HS-27A (cell line): ENCODE results near the gene SOX6.
"Not testable (repeated sequence)": the region's sequence is repeated elsewhere in the genome, so short reads cannot be mapped to it uniquely, and the experiment has no call there.

Source experiments
- DNase-seq: peaks from one replicate; pipeline ENCODE4 v3.0.0-alpha.2; 2012; ENCODE audit warnings: low read depth, missing footprints

SOX6 gene

DNA sequence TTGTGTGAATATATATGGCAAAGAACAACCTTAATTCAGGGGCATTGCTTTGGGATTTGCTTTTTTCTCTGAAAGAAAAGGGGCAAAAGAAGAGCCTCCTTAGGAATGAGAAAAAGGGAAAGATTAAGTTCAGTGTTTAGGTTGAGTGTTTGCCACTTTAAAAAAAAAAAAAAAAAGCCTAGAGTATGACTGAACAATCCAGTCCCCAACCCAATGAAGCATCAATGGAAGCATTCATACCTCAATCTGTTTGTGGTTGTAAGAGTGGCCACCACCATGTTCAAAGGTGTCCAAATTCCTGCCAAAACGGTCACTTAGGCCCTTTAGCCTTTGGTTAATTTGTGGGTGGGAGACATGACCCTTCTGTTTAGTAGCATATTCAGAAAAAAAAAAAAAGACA, 260.6 kb downstream of the SOX6 start:
- DNase-seq: peak; percentile 15

DNA sequence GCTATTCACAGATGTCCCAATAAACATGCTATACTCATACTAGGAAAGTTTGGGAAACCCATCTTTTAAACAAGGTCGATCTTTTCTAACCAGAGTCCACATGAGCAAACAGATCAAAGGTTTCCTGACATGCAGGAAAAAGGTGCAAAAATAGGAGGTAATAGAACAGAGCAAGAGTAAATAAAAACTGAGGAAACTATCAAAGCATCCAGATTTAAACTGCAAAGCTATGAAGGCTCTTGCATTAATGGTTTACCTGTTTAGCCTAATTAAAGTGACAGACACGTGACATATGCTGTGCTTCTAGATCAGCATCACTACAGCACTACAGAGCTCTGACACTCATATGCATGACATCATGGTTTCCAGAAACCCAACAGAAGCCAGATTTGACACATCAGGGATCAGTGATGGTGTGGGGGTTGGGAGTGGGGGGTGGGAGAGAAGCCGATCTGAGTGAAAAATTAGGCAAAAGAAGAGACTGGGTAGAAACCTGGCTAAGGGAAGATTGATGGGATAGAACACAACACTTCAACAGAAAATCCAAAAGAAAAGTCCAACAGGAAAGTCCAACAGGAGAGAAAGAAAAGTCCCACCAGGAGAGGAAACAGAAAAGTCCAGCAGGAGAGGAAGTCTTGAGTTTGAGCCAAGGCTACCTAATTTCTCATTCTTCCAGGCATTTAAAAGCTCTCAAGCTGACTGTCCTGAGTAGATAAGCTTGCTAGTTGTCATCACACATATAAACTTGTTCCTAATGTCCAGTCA, 262.3 kb downstream of the SOX6 start:
- no peak for DNase-seq

DNA sequence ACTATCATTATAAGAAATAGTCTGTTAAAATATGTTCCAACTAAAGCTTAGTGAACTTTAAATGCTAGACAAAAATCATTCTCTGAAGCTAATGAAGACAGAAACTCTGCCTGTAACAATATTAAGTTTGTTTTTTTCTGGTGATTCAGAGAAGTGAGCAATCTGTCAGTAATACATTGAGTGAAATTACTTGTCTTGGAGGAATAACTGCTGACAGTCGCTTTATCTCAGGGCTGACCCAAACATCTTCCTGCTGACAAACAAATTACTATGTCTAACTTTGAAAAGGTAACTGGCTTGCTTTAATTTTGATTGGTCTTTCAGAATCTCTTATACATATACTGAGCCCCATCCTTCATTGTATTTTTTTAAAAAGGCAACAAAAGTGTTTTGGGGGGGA, 264.5 kb downstream of the SOX6 start:
- DNase-seq: no peak

DNA sequence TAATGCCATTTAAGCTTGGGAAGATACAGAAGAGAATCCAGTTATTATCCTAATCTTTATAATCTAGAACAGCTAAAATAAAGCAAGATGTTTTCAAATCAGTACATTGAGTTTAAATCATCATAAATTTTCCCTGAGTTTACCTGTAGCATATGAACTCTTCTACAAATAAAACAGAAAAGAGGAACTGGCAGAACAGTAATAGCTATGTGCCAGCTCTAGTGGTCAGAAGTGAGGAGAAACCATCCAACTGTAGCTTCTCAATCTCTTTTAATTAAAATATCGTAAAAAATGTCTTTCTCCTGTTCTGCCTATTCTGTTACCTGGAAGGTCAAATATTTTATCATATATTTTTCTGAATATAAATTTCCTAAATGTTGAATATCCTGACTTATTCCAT, 266.9 kb downstream of the SOX6 start:
- no peak for DNase-seq

DNA sequence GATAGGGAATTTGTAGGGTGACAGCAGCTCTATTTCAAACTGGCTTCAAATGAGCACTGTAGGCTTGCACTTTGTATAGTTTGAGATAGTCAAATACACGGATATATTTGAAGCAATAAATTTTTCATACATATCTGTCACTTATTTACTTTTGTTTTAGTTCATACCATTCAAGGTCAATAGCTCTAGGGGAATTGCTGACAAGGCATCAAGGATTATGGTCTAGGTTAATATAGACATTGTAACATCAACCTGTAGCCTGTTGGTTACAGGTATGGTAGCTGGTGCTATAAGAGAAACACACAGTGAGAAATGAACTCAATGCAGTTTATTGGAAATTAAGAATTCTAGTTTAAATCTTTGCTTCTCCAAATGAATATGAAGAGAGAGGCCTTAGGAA, 267.6 kb downstream of the SOX6 start:
- no peak for DNase-seq

DNA sequence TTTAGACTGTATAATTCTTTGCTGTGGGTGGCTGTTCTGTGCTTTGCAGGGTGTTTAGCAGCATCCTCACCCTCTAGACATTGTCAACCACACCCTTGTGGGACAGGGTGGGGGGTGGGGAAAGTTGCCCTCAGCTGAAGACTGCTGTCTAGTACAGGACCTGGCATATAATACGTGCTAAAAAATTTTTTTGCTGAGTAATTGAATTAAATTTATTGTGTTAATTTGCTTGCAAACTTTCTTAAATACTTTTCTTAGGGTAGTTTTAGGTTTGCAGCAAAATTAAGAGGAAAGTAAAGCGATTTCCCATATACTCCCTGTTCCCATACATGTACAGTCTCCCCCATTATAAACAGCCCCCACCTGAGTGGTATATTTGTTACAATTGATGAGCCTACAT, 268.5 kb downstream of the SOX6 start:
- no peak for DNase-seq

DNA sequence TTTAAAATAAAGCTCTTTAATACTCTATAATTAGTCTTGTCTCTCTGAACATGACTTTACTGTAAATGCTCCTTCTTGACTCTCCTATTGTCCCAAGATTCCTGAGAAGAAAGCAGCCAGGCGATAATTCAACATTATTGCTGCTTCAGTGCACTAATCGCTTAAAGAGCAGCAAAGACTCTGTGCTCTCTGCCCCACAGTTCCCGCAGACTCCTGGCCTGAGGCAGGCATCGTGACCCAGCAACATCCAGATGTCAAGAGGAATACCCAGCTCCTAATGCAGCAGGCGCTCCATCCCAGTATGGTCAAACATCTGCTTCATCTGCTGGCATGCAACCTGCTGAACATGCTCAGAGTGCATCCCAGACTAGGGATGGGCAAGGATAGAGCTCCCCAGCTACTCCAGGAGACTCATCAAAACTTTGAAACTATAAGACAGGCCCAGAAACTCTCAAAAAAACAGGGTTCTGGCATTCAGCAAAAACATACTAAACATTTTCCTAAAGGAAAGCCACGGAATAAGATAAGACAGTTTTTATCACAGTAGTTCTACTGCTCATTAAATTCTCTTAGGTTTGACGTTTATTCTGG, 270.0 kb downstream of the SOX6 start:
- DNase-seq: no peak

DNA sequence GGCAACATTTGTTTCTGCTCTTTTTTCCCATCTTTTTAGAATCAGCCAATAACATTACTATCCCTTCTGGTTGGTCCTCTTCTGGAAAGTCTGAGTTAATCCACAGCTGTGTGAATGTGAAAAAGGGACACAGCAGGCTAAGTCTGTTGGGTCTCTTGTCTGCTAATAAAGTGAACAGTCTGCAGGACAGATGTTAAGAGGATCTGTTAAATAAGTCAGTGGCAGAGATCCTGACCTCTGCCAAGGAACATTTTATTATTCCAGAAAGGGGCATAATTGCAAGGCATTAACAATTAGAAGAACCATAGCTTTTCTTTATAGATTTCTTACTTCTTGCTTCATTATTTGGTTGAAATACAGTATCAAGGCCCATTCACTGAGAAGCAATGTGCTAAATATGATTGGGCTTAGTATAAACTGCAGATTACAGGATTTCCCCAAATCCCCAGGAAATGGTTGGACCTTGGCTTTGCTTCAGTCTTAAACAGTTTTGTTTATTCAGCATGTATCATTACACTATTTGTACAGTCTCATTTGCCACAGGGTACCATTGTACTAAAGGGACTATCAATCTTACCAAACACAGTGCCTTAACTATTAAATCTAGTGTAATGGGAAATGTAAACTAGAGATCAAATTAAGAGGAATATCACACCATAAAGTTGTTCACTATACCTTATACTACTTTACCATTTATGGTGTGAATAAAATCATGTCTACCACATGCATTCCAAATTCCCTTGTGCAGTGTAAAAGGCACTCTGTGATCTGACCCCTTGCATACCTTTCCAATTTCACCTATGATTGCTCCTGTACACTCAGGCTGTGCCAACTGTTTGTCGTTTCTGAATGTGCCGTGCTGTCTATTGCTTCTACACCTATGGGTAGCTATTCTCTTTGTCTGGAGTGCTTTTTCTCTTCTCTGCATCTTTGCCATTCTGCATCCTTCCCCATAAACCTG, 274.0 kb downstream of the SOX6 start:
- DNase-seq: no peak

DNA sequence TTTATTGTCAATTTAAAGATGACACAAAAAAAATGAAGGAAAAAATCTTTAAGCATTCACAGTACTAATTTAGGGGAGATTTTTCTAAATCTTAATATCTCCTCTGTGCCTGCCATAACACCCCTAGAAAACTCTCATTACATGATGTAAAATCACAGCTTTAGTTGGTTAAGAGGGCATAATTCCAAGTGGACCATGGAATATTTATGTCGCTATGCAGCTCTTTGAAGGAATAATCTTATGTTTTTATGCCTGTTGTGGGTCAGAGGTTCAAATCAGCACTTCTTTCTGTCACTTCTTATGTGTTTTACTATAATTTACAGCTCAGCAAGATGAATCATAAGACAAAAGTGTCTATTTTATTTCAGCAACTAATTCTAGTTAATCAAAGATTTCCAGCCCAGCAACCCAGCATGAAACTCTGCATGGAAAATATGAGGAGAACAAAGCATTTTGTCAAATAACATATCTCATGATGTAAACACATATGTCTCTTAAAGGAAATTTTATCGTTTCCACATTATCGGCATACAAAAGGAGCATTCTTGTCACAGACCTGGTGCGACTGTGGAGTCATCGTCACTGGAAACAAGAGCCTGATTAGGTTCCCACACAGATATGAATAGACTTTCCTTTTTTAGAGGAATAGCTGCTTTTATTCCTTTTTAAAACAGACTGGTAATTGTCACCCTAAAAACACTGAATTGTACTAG, 274.8 kb downstream of the SOX6 start:
- no peak for DNase-seq

DNA sequence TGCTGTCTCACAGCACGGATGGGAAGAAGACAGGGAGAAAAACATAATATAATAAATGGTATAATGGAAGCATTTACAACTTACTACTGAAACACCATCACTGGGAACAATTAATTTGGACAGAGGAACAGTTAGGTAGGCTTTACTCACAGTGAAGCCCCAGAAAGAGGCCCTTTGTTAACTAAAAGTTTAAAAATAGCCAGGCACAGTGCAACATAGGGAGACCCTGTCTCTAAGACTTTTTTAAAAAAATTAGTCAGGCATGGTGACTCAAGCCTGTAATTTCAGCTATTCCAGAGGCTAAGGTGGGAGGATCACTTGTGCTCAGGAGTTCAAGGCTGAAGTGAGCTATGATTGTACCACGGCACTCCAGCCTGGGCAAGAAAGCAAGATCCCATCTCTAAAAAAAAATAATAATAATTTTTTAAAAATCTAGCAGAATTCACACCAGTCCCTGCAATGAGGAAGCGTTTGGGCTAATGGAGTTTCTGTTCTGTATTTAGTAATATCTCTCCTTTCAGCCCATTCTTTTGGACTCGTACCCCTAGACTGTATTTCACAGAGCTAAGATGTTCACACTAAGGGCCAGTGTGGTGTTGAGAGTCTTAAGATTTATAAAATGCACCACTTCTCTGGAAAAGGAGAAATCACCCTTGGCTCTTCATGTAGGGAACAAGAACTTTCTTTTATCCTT, 275.5 kb downstream of the SOX6 start:
- no peak for DNase-seq

DNA sequence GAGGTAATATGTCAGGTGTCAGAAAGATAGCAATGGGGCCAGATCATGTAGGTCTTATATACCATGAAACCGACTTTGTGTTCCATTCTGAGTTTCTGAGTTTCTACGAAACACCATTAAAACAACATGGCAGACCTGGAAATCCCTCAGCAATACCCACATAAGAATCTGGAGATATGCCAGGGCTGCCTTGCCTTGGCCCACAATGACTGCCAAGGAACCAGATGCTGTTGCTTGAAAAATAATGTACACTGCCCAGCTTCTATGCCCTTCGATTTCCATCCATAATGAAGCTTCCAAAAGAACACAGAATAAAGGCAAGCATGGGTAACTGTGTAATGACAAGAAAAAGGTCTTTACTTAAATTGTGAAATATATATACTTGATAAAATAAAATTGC, 277.4 kb downstream of the SOX6 start:
- DNase-seq: no peak

DNA sequence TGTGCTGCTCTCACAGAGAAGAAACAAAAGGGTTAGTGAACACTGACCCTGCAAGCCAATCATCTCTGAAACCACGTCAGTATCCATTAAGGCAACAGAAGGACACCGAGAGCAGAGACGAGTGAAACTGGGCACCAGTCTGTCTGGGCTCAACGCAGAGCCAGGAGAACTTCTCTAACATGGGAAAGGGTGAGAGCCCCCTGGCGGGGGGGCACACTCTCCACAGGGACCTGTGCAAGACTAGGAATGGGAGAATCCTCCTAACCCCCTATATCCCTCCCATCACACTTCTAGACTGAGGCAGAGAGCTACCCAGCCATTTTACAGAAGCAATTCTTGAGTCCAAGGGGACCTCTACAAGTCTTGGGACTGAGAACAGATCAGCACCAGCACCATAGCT, 285.8 kb downstream of the SOX6 start:
- no peak for DNase-seq

DNA sequence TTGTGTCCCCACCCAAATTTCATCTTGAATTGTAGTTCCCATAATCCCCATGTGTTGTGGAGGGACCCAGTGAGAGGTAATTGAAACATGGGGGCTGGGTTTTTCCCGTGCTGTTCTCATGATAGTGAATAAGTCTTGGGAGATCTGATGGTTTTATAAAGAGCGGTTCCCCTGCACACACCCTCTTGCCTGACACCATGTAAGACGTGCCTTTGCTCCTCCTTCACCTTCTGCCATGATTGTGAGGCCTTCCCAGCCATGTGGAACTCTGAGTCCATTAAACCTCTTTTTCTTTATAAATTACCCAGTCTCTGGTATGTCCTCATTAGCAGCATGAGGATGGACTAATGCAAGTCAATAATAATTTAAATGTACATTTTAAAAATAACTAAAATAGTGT, 289.1 kb downstream of the SOX6 start:
- DNase-seq: not testable (repeated sequence)

DNA sequence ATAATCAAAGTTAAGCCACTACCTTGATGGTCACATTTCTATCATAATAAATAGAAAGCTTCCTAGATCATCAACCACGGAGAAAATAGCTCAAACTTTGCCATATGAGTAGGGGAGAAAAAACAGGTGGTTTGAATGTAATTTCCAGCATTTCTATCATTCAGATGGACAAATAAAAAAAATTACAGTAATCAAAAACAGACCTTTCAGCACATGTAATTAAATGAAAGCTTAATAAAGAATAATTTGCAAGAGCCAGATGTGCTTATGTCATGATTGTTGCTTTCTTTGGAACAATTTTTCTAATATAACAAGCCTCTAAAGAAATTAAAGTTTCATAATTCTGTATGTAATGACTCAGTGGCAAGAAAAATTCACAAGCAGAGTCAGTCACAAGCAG, 297.0 kb downstream of the SOX6 start:
- no peak for DNase-seq

DNA sequence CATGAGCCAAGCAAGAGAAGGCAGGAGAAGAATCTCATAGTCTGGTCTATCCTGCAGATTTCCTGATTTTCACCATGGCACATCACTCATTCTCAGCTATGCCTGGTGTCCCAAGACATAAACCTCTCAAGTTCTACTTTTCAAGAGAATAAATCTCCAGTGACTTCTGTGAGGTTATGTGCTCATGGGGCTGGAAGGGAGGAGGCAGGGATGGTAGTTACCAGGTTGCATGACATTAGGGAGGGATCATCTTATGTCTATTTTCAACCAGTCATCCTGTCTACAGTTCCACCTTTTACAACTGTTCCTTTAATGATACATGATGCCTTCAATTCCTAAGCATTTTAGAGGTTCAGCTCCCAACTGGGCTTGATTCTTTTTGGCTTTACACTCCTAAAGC, 297.7 kb downstream of the SOX6 start:
- DNase-seq: no peak

DNA sequence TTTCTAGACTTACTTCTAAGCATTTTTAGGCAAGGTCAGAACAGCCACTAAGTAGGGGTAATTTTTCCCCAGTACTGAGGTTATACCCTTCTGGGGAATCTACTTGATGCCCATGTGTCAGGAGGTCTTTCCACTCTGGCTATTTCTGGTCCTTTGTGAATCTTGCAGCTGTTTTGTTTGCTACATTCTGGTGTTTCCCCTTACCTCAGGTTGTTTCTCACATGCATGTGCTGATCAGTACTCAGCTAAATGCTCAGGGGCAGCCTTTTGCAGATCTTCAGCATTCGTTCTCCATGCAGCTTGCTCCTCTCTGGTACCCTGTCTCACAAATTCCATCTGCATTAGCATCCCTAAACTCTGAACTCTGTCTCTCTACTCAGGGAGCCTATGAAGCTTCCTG, 303.6 kb downstream of the SOX6 start:
- no peak for DNase-seq

DNA sequence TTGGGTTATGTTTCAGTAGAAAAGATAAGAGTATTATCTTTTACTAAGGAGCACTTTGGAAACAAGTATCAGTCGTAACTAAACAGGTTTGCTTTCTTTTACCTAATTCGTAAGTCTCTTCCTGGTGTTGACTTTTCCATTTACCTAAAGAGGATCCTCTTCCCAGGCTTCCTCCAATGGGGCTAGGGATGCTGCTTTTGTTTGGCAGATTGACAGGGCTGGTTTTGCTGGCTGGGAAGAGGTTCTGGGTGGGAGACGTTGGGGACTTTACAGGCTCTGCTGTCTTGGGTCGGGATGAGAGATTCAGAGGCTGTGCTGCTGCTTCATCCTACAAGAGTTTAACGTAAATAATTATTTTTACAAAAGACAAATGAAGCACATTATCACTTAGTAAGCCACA, 306.7 kb downstream of the SOX6 start:
- DNase-seq: no peak

DNA sequence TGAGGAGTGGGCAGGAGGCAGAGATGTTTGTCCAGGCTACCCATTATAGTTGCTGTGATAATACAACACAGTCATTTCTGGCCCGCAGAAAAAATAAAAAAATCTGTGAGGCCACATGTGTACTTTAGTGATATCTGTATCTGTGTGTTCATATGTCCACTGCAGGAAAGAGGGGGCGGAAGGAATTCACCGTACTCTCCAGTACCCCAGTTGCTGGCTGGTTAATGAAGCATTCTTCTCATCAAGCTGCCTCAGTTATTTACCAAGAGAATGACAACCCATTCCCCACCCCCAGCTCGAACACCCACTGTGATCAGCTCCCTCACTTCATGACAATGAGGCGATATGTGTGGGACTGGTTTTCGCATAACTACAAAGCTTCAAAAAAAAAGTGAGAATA, 309.3 kb downstream of the SOX6 start:
- DNase-seq: no peak

DNA sequence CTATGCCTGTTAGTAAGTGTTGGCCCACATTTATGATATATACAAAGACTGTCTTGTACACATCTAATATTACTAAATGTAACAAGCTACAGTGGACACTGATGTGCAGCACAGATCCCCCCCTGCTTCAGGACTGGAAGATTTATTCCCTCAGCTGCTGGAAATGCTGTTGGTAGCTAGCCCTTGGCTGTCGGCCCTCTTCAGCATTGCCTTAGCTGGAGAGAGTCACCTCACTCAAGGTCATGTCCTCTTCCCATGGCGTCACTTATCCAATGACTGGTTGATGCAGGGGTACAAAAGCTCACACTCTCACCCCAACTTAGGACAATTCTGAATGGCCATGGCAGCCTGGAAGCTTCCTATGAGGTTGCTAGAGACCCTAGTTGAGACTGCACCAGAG, 312.7 kb downstream of the SOX6 start:
- DNase-seq: no peak

DNA sequence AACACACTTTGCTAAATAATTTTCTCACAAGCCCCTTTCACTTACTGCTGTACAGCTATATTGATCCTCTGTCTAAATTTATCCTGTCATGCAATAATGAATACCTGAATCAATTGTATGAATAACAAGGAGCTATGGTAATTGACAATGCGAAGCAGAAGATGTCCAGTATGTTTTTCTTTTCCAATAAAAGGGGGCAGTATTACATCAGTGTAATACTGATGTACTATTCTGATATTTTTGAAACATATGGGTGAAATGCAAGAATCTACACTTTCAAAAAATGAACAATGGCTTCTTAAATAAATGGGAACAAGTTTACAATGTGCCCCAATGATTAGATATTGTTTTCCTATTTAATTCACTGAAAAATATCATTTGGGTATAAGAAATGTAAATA, 315.1 kb downstream of the SOX6 start:
- DNase-seq: no peak

DNA sequence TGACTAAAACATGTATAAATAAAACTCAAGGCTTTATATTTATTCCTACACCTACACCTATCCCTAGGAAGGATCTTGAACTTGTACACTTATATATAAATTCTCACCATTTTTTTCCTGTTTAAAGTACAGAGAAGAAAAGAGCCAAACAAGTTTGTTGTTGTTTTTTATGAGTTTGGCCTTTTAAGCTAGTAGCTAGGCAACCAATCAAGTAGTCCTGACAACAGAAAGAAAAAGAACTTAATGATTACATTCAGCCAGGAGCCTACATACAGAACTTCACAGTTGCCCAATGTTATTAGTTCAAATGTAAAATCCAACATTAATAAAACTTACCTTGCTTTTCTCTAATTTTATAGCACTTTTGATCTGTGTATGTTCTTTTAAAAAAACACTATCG, 316.2 kb downstream of the SOX6 start:
- DNase-seq: no peak

DNA sequence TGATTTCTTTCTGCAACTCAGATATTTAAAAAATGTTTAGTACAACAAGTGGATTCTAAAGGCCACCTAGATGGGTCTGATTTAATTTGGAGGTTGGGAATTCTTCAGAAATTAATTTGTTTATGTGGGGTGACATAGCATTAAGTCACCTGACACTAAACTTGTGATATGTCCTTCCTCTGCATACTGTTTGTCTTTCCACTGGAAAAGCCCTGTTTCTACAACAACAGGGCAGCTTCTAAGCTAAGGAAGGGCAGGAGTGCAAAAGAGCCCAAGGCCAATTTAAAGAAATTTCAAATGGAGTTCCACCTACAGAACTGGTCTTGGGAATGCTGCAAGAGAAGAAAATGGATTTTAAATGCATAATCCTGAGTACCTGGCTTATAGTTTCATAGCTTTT, 319.2 kb downstream of the SOX6 start:
- DNase-seq: no peak
